LoVo (cell line): Measurements from ENCODE around the gene ULBP2.
"Not testable (repeated sequence)": the region's sequence is repeated elsewhere in the genome, so short reads cannot be mapped to it uniquely, and the experiment has no call there.

Source experiments
- DNase-seq: peaks from one replicate; pipeline ENCODE4 v3.0.0-alpha.2; 2016; ENCODE audit warnings: low spot score

The ULBP2 gene

DNA sequence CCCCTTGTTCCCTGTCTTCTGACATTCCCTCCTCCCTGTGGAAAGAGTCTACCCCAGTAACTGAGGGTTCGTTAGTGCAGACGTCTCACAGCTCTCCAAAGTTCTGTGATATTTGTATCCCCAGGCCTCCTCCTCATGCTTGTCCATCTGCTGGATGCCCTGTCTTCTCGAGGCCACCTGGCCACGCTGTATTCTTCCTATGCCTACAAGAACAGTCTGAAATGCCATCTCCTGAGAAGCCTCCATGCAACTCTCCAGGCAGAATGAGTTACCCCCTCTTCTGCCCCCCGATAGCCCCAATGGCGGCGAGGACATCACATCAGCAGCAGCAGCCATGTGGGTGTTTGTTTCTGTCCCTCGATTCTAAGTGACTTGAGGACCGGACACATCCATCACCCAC, 9.3 kb downstream of the ULBP2 start:
- DNase-seq = no peak

DNA sequence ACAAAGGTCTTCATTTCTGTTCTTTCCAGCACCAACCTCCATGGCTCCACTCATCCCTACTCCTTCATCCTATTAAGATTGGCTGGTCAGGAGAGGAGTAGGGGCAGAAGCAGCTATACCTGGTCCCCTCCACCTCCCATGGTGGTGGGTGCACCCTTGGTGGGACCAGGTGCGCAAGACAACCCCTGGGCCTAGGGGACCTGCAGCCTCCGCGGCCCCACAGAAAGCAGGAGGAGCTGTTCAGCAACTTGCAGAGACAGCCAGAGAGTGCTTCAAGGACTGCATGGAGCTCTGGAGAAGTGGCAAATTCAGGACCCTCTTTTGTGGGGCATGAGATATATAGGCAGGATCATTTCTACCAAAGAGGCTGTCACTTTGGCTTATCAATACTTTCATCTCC, 9.8 kb downstream of the ULBP2 start:
- DNase-seq = no peak

- DNase-seq = not testable (repeated sequence)
Measured at GRCh38 chr6:149953390-149953789, 11.6 kb downstream of the ULBP2 start.

GRCh38 chr6:149953934-149954327, 12.1 kb downstream of the ULBP2 start:
- DNase-seq = not testable (repeated sequence)

DNA sequence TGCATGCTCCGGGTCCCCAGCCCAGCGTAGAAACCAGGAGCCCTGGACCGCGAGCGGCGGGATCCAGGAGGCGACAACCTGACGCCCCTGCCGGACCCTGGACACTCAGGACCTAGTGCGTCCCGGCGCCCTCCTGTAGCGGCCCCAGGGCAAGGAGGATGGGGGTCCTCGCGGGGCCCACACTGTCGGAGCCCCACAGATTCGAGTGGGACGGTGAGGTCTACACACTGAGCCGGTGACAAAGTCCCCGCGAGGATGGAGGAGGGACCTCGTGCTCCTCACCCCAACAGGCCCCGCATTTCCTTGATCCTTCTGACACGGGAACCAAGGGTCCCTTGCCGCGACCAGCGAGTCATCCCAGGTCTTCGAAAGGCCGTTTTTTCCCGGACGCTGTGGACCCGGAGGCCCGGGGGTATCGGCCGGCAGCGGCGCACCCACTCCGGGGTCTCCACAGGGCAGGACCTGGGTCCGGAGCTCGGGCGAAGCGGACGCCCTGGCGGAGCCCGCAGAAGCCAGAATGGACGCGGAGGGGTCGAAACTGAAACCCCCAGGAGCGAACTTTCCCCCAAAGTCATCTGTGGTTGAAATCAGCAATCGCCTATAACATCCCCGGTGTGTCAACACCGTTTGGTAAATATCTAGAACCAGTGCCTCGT, 12.6 kb downstream of the ULBP2 start:
- not testable (repeated sequence) for DNase-seq

- DNase-seq = not testable (repeated sequence)
Measured at GRCh38 chr6:149954984-149955653, 13.3 kb downstream of the ULBP2 start.

- not testable (repeated sequence) for DNase-seq
Measured at GRCh38 chr6:149955654-149956317, 14.0 kb downstream of the ULBP2 start.

GRCh38 chr6:149958124-149958523, 16.3 kb downstream of the ULBP2 start:
- DNase-seq = not testable (repeated sequence)

- not testable (repeated sequence) for DNase-seq
Measured at GRCh38 chr6:149959806-149960205, 18.0 kb downstream of the ULBP2 start.

- no peak for DNase-seq
Measured at GRCh38 chr6:149960488-149960887, 18.7 kb downstream of the ULBP2 start.

GRCh38 chr6:149961728-149962425, 20.1 kb downstream of the ULBP2 start:
- DNase-seq = peak; percentile 16

- no peak for DNase-seq
Measured at GRCh38 chr6:149962461-149963211, 20.8 kb downstream of the ULBP2 start.

DNA sequence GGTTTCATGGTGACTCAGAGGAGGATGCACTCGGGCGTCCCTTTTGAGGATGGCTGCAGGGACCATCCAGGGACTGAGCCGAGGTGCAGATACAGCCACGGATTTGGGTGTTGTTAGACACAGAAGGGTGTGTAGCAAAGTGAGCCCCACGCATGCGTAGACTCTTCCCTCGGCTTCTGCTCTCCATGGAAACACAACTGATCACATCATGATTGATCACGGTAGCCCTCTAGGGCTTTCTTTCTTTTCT, 21.3 kb downstream of the ULBP2 start:
- no peak for DNase-seq

GRCh38 chr6:149963462-149964307, 21.9 kb downstream of the ULBP2 start, which contains the start of gene ULBP1:
TSS of gene ULBP1 (plus strand) at chr6:149963943. CDS start at chr6:149964050, 107 bp downstream.
- peak; percentile 84 for DNase-seq

DNA sequence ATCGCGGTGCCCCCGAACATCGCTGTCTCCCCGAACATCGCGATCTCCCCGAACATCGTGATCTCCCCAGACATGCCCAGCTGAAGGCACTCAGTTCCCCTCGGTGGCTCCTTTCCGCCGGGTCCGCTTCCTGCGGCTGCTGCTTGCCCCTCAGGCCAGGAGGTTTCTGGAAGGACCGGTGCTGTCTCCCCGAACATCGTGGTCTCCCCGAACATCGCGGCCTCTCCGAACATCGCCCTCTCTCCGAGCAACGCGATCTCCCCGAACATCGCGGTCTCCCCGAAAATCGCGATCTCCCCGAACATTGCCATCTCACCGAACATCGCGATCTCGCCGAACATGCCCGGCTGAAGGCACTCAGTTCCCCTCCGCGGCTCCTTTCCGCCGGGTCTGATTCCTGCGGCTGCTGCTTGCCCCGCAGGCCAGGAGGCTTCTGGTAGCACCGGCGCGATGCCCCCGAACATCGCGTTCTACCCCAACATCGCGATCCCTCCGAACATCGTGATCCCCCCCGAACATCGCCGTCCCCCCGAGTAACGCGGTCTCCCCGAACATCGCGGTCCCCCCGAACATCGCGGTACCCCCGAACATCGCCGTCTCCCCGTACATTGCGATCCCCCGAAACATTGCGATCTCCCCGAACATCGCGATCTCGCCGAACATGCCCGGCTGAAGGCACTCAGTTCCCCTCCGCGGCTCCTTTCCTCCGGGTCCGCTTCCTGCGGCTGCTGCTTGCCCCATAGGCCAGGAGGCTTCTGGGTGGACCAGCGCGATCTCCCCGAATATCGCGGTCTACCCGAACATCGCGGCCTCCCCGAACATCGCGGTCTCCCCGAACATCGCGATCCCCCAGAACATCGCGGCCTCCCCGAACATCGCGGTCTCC, 22.7 kb downstream of the ULBP2 start:
- DNase-seq = no peak

- no peak for DNase-seq
Measured at GRCh38 chr6:149965194-149966020, 23.6 kb downstream of the ULBP2 start.

DNA sequence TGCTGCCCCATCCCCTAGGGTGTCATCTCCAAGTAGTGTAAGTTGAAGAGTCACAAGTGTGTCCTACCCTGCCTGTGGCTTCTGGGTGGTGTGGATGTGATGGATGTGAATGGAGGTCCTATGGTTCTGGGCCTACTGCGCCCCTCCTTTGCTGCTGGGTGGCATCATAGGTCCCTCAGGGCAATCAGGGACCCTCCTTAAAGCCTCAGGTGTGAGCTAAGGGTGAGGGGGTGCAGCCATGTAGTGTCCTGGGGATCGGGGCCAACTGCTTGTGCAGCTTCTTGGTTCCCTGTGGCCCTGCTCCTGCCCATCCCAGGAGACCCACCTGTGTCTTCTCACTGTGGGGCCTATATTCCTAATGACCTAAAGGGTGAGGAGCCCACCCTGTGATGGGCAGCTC, 24.5 kb downstream of the ULBP2 start:
- not testable (repeated sequence) for DNase-seq

DNA sequence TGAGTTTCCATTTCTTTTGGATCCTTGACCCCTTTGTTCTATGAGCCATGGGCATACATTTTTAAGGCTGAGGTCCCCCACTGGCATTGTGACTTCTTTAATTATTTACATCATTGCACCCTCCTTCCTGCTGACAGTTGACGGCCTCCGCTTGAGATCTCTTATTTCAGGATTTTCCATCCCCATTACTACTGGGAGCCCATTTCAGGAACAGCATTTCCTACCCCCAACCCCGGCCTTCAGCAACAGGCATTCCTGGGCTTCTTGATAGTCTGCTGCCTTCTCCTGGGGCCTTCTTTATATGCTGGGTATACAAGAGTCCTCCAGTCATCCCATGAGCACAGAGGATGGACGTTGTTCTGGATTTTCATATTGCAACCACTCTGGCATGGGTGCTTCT, 25.8 kb downstream of the ULBP2 start:
- DNase-seq = no peak

DNA sequence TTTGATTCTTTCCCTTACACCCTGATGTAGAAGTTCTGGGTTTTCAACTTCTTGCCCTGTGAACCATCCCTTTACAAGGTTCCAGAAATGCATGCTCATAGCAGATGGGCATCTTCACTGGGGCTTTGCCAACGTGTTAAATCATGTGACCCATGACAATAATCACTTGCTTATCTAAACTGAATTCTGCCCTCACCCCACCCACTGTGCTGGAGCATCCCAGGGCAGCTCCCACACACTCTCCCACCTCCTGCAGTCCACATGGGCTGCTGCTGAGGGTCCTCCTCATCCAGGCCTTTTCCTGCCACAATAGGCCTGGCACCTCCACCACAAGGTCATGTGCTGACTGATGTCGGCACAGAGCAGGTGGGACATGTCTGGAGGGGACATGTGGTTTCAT, 26.2 kb downstream of the ULBP2 start:
- not testable (repeated sequence) for DNase-seq
